ENCODE data around the gene TNS4.
A peak's percentile ranks its signal among the peaks of the same experiment; 100 is the strongest.

TNS4 gene

DNA sequence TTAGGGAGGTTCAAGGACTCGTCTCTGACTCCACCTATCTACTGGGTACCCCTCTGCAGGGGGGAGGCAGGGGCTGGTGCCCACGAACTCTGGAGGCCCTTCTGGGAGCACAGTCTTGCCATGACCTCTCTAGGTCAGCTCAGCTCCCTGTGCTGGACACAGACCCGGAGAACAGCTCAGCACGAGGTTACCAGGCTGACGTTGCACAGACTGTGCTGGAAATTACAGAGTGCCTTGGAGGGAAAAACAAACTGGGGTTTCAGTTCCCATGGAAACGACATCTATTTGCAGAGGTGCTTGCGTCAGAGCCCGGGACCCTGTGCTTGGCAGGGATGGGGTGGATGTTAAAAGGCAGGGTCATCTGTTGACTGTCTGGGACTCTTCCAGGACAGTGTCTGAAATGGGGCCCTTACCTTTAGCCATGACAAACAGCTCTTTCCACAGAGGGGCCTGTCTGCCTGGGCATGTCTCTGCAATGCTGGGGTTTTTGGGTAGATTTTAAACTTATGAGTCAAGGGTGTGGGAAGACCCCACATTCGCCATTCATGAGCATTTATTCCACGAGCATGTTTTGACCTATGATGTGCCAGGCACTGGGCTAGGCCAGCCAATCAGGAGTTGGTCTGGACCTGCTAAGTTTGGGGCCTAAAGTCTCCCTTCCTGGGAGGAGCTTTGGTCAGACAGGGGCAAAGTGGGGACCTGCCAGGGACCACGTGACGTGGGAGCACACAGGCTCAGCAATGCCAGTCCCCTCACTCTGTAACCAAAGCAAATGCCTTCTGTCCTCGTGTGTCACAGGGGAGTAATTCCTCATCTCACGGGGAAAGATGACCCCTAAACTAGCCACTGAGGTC, 41.4 kb upstream of the TNS4 start:
- Histone ChIP-seq H3K9ac (ENCODE audit: insufficient read length) (peak overlapping the region; percentile 68), H3K9me3 (ENCODE audit: low read depth, low read length) (no peaks in the 10 kb centered on the region), H3K36me3 (ENCODE audit: insufficient read depth, low read length) (no peaks in the 10 kb centered on the region), H3K4me3 (no peak overlapping the region), H3K27ac (peak overlapping the region; percentile 99)
- TF ChIP-seq EZH2 (IDR thresholded peaks at IDR 0.05) (no peak), POLR2AphosphoS5 (IDR thresholded peaks at IDR 0.05; ENCODE audit: borderline replicate concordance, low read depth, low read length) (no peak), FOXP2 (optimal IDR thresholded peaks at IDR 0.05; ENCODE audit: control extremely low read depth, extremely low read length, insufficient read depth) (no peak)
- DNase-seq (ENCODE audit: low read depth, low spot score), result no peak

DNA sequence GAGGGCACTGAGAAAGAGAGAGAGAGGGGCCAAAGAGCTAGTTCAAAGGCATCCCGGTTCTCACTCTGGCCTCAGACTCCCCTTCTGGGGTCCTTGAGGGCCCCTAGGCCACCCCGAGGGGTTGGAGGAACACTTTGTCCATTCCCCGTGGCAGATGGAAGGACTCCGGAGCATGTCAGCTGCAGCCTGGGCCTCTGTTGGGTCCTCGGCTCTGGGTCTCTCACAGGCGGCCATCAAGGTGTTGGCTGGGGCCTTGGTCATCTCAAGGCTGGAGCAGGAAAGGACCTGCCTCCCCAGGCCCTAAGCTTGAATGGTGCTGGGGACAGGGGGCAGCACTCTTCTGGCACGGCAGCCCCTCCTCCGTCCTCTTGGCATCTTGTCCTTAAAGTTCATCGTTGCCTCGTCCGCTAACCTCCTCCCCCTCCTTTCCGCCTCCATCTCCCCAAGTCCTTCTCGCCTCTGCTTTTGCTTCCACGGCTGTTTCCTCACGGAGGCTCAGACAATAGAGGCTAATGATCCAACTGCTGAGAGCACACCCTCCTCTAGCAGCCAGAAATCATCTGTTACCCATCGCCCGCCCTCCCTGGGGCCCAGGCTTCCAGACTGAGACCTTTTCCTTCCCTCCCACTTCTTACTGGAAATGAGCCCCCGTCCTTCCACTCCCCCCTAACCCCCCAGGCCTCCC, 40.6 kb upstream of the TNS4 start:
- TF ChIP-seq FOXP2 (optimal IDR thresholded peaks at IDR 0.05; ENCODE audit: control extremely low read depth, extremely low read length, insufficient read depth) (no peak), EZH2 (IDR thresholded peaks at IDR 0.05) (no peak), POLR2AphosphoS5 (IDR thresholded peaks at IDR 0.05; ENCODE audit: borderline replicate concordance, low read depth, low read length) (no peak)
- Histone ChIP-seq H3K9ac (ENCODE audit: insufficient read length) (peak overlapping the region; percentile 68), H3K27ac (peak overlapping the region; percentile 99), H3K9me3 (ENCODE audit: low read depth, low read length) (no peaks in the 10 kb centered on the region), H3K4me3 (no peak overlapping the region), H3K36me3 (ENCODE audit: insufficient read depth, low read length) (no peaks in the 10 kb centered on the region)
- no peak for DNase-seq (ENCODE audit: low read depth, low spot score)

DNA sequence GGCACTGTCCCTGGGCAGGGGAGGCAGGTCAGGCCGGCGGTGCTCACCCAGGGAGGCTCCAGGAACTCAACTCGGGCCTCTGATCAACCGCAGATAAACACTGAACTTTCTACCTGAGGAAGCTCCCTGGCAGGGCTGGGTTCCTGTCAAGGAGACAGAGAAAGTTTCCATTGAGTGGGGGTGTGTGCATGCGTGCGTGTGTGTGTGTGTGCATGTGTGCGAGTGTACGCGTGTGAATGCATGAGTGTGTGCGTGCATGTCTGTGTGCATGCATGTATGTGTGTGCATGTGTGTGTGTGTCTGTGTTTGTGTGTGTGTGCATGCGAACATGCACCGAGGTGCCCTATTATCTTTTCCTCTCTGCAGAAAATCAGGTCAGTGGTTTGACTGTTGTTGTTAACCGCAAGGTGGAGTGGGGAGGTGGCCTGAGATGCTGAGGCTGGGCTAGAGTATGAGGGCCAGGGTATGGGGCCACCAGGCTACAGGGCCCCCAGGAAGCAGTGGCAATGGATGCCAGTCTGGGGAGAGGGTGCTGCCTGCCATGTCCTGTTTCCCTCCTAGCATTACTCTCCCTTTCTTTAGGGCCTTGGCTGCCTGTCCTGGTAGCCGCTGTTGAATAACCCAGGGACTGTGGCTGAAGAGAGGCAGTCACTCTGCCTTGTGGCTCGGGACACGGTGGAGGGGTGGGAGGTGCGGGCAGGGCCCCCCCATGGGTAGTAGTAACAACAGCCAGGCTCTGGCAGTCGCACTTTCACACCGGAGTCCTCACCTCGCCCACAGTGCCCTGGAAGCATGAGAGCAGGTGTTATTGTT, 39.8 kb upstream of the TNS4 start:
- TF ChIP-seq FOXP2 (optimal IDR thresholded peaks at IDR 0.05; ENCODE audit: control extremely low read depth, extremely low read length, insufficient read depth), result no peak
- no peak for TF ChIP-seq POLR2AphosphoS5 (IDR thresholded peaks at IDR 0.05; ENCODE audit: borderline replicate concordance, low read depth, low read length)
- no peak for TF ChIP-seq EZH2 (IDR thresholded peaks at IDR 0.05)
- no peaks in the 10 kb centered on the region for H3K9me3 ChIP-seq (ENCODE audit: low read depth, low read length)
- H3K27ac ChIP-seq, result peak overlapping the region; percentile 99
- H3K36me3 ChIP-seq (ENCODE audit: insufficient read depth, low read length), result no peaks in the 10 kb centered on the region
- peak overlapping the region; percentile 7 for H3K9ac ChIP-seq (ENCODE audit: insufficient read length)
- H3K4me3 ChIP-seq, result no peak overlapping the region
- DNase-seq (ENCODE audit: low read depth, low spot score), result no peak

DNA sequence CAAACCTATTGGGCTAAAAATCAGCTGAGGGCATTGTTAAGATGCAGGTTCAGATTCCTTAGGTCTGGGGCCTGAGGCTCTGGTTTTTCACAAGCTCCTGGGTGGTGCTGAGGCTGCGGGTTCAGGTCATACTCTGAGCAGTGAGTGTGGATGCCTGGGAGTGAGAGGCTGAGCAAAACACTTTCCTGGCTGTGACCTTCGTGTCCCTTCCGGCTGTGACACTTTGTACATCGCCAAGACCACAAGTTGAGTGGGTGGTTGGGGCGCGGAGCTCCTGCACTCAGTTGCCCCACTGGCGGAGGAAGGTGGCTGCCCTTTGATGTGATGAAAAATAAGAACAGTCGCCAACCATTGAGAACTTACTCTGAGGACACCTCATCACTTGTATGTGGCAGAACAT, 39.0 kb upstream of the TNS4 start:
- peak overlapping the region; percentile 99 for H3K27ac ChIP-seq
- no peak overlapping the region for H3K4me3 ChIP-seq
- DNase-seq (ENCODE audit: low read depth, low spot score), result no peak
- H3K9ac ChIP-seq (ENCODE audit: insufficient read length), result peak overlapping the region; percentile 65
- H3K9me3 ChIP-seq (ENCODE audit: low read depth, low read length), result no peaks in the 10 kb centered on the region
- no peak for TF ChIP-seq EZH2 (IDR thresholded peaks at IDR 0.05)
- no peak for TF ChIP-seq POLR2AphosphoS5 (IDR thresholded peaks at IDR 0.05; ENCODE audit: borderline replicate concordance, low read depth, low read length)
- no peak for TF ChIP-seq FOXP2 (optimal IDR thresholded peaks at IDR 0.05; ENCODE audit: control extremely low read depth, extremely low read length, insufficient read depth)
- no peaks in the 10 kb centered on the region for H3K36me3 ChIP-seq (ENCODE audit: insufficient read depth, low read length)

DNA sequence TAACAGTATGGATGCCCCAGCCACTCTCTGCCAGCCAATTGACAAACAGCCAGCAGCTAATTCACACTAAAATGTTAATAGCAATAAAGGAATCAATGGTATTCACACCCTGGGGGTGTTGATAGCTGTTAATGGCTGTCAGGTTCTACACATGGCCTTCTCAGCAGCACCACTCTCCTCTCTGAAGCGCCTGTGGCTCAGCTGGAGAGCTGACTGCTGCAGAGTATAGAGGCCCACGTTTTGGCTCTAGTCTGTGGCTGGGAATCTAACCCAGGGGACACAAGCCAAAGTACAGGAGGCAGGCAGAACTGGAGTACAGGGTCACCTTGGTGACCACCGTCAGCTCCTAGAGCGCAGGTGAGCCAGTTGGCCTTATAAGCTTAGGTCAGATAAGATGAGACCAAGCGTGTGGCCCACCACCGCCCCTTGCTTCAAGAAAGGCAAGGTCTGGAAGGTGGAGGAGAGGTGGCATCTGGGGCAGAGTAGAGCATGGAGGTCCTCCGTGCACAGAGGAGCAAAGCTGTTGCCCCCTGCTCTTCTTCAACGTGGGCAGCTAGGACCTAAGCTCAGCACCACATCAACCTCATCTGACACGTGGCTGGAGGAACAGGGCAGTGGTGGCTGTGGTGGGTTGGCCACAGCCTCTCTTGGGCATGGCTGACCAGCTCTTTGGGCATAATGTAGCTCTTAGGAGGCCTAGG, 38.4 kb upstream of the TNS4 start:
- Histone ChIP-seq H3K9me3 (ENCODE audit: low read depth, low read length) (no peaks in the 10 kb centered on the region), H3K27ac (peak overlapping the region; percentile 99), H3K36me3 (ENCODE audit: insufficient read depth, low read length) (no peaks in the 10 kb centered on the region), H3K4me3 (no peak overlapping the region; the same call in 1 of the 2 replicates), H3K9ac (ENCODE audit: insufficient read length) (peak overlapping the region; percentile 65)
- TF ChIP-seq EZH2 (IDR thresholded peaks at IDR 0.05) (no peak), FOXP2 (optimal IDR thresholded peaks at IDR 0.05; ENCODE audit: control extremely low read depth, extremely low read length, insufficient read depth) (no peak), POLR2AphosphoS5 (IDR thresholded peaks at IDR 0.05; ENCODE audit: borderline replicate concordance, low read depth, low read length) (no peak)
- DNase-seq (ENCODE audit: low read depth, low spot score), result peak; percentile 50

DNA sequence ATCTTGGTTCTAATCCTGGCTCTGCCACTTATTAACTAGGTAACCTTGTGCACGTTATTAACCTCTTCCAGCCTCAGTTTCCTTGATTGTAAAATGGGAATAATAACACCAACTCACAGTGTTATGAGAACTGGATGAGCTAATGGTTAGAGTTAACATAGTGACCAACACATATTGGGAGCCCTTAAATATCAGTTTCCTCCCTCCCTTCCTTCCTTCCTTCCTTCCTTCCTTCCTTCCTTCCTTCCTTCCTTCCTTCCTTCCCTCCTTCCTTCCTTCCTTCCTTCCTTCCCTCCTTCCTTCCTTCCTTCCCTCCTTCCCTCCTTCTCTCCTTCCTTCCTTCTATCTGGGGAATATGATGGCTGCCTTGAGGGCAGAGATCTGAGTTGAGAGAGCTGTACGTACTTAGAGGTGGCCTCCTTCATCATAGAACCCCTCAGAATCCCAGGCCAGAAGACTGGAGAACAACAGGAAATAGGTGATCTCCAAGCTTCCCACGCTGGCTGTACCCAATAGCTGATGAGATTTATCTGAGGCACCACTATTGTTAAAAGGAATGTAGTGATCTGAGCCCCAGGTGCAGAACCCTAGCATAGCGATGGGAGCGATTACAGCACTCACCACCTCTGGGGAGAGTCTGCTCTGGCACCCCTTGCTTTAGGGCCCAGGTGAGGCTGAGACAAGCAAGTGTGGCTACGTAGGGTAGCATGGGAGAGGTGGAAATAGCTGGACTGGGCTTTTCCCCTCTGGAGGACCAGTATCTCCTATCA, 37.7 kb upstream of the TNS4 start:
- Histone ChIP-seq H3K4me3 (peak overlapping the region; percentile 5; the same call in 1 of the 2 replicates), H3K36me3 (ENCODE audit: insufficient read depth, low read length) (no peaks in the 10 kb centered on the region), H3K9ac (ENCODE audit: insufficient read length) (peak overlapping the region; percentile 72), H3K9me3 (ENCODE audit: low read depth, low read length) (no peaks in the 10 kb centered on the region), H3K27ac (peak overlapping the region; percentile 99)
- TF ChIP-seq FOXP2 (optimal IDR thresholded peaks at IDR 0.05; ENCODE audit: control extremely low read depth, extremely low read length, insufficient read depth) (no peak), POLR2AphosphoS5 (IDR thresholded peaks at IDR 0.05; ENCODE audit: borderline replicate concordance, low read depth, low read length) (peak; percentile 78)
- DNase-seq (ENCODE audit: low read depth, low spot score), result peak; percentile 96

All from SK-N-MC (cell line).